HG03025 (cell line): ENCODE data around the gene PRKCA.

Source experiments
- ATAC-seq: cut with Tn5 transposase; IDR thresholded peaks from one replicate; pipeline ENCODE4 v1.9.1; 2021; ENCODE audit warnings: mild to moderate bottlenecking, moderate library complexity; ENCODE audit not compliant: unreplicated experiment, low FRiP score

The PRKCA gene

GRCh38 chr17:66743511-66743910 lies 441.1 kb downstream of the PRKCA start:
- ATAC-seq = no peak

GRCh38 chr17:66746736-66747135 lies 444.3 kb downstream of the PRKCA start:
- no peak for ATAC-seq

- ATAC-seq = no peak
Observed at GRCh38 chr17:66747578-66748275, 445.3 kb downstream of the PRKCA start.

GRCh38 chr17:66748578-66748977 lies 446.2 kb downstream of the PRKCA start:
- ATAC-seq = no peak

GRCh38 chr17:66749217-66749832 lies 446.9 kb downstream of the PRKCA start:
- ATAC-seq = no peak

- no peak for ATAC-seq
Observed at GRCh38 chr17:66750116-66750515, 447.7 kb downstream of the PRKCA start.

- no peak for ATAC-seq
Observed at GRCh38 chr17:66750781-66751543, 448.5 kb downstream of the PRKCA start.

GRCh38 chr17:66751771-66752170 lies 449.4 kb downstream of the PRKCA start:
- no peak for ATAC-seq

GRCh38 chr17:66752411-66752810 lies 450.0 kb downstream of the PRKCA start:
- no peak for ATAC-seq

GRCh38 chr17:66753126-66753920 lies 450.9 kb downstream of the PRKCA start:
- no peak for ATAC-seq

- no peak for ATAC-seq
Observed at GRCh38 chr17:66755101-66755943, 452.9 kb downstream of the PRKCA start.

GRCh38 chr17:66755944-66756290 lies 453.5 kb downstream of the PRKCA start:
- ATAC-seq = no peak

GRCh38 chr17:66760324-66760723 lies 457.9 kb downstream of the PRKCA start:
- ATAC-seq = no peak

GRCh38 chr17:66762276-66762675 lies 459.9 kb downstream of the PRKCA start:
- ATAC-seq = no peak

GRCh38 chr17:66763056-66763455 lies 460.6 kb downstream of the PRKCA start:
- ATAC-seq = no peak

GRCh38 chr17:66764506-66764905 lies 462.1 kb downstream of the PRKCA start:
- no peak for ATAC-seq

GRCh38 chr17:66767154-66767933 lies 464.9 kb downstream of the PRKCA start:
- no peak for ATAC-seq

- no peak for ATAC-seq
Observed at GRCh38 chr17:66769911-66770310, 467.5 kb downstream of the PRKCA start.

- ATAC-seq = no peak
Observed at GRCh38 chr17:66772148-66772812, 469.9 kb downstream of the PRKCA start.
